Inflammatory macrophage treated with lipopolysaccharide for 1 hour (primary cell): Measurements from ENCODE around the gene C11orf98.
"Not testable (repeated sequence)": the region's sequence is repeated elsewhere in the genome, so short reads cannot be mapped to it uniquely, and the experiment has no call there.

Source experiments
- DNase-seq, 2 donors: peaks; one replicate each; pipeline ENCODE4 v3.0.0-alpha.2; 2020 to 2022

The C11orf98 gene

DNA sequence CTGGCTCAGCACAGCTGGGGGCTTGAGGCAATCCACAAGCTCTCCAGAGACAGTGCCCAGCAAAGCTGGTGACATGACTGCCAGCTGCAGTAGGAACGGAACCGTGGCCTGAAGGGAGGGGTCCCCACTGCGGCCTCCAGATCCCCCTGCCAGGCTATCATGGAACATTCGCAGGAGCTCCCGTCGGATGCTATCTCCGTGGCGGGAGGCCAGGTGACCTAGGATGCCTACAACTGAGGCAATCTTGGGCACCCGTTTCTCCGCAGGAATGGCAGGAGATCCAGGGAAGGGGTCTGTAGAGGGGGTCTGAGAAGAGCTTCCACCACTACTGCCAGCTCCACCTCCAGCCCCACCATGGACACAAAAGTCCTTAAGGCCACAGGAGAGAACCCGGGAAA is 16.0 kb downstream of the C11orf98 start:
- no peak for DNase-seq

DNA sequence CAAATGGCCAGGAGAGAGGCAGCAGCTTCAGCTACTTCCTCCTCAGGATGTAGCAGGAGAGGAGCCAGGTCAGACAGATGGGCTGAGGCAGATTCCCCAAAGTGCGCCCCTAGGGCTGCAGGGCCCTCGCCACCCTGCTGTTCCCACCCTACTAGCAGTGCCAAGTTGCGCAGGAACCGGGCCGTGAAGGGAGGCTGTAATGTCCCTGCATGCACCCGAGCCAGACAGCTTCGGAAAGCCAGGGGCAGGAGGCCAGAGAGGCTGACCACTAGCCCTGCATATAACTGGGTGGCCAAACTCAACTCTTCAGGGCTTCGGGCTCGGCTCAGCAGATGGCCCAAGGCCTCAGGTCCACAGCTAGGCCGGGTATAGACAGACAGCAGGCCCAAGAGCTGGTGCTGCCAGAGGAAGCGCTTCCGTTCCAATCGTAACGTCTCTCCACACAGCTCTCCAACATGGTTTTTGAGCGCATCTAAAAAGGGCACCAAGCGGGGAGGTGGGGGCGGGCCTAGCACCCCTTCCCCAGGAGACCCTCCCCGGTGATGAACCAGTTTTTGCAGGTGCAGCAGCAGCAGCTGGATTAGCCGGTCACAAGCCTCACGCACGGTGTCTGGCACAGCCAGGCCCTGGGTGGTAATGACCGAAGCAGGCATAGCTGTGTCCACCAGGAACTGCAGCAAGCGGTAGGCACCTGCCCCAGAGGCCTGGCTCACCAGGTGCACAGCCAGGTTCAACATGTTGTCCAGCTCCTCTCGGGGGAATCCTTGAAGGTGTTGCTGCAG is 16.6 kb downstream of the C11orf98 start:
- no peak for DNase-seq

DNA sequence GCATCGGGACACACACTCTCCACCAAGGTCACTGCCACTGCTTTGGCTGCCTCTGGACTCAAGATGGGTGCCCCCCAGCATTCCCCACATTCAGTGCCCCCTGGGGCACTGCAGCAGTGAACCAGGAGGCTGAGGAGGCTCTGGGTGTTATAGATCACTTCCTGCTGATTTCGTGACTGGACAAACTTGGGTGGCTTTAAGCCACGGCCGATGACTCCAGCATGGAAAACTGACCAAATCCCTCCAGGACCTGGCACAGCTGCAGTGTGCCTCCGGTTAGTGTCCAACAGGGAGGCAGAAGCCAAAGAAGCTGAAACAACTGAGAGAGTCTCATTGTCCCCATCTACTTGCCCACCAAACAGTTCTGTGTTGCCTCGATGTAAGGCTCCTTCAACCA is 17.4 kb downstream of the C11orf98 start:
- no peak for DNase-seq

DNA sequence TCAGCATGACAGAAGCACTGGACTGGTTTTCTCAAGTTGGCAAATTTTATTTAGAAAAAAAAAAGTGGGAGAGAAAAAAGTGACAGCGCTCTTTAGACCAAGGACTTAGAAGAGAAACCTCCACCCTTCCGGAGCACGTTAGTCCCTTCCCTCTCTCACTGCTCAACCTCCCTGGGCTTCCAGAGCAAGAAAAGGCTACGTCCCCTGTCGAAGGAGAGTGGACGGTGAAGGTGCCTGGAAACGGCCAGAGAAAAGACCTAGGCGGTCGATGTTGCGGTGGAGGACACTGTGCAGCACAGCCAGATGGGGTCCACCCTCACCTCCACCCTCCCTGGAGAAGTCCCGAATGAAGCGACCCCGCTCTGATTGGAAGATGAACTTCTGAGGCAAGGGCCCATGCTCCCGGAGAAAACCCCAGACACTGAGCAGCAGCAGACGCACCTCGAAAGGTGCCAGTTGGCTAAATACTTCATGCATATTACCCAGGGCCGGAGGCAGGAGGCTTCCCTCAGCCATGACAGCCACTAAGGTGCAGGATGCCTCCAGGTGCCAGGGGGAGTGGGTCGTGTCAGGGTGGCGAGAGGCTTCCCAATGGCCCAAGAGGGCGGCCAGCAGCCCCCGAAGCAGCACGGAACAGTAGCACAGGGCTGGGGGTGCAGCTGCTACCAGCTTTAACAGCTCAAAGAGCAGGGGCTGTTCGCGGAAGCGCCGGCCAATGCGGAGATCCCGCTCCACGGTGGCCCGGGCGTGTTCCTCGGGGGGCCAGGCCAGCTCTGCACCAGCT is 18.0 kb downstream of the C11orf98 start:
- DNase-seq, result no peak

DNA sequence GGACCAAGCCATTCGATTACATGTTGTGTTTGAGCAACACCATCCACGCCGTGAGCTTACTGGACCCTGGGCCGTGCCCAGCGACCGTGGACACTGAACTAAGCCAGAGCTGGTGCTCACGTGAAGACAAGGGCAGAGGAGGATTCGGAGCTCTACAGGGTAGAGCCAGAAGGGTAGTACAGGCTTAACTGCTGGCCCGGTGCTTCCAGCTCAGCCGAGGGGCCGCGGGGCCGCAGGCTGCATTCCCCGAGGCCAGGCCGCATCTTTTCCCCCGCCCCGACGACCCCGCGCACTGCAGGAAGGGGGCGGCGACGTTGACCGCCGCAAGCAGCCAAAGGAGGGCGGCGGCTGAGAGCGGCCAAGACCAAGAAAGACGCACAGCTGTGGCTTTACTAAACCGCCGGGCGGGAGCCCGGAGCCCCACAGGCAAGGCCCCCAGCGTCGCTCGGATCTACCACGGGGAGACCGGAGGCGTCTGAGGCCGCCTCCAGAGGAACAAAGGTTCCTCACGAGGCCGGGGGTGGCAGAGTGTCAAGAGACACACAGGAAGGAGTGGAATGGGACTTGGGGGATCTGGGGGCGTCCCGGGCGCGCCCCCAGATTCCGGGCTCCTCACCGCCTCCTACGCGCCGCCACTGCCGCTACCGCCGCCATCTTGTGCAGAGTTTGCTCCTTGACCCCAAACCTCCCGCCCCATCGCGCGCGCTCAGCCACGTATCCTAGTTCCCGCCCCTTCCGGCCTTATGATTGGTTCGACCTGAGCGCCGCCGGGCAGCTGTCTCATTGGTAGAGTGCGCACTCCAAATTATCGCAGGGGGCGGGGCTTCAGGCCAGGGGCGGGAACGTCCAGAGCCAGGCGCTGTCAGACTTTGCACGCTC is 18.8 kb downstream of the C11orf98 start, which contains the start of gene GANAB:
Gene GANAB, minus strand, starts transcription at position 668 of the 879 bp plus-strand sequence. Its CDS starts 14 bp downstream, at position 654.
- DNase-seq, result peak; percentile 98 to 99

DNA sequence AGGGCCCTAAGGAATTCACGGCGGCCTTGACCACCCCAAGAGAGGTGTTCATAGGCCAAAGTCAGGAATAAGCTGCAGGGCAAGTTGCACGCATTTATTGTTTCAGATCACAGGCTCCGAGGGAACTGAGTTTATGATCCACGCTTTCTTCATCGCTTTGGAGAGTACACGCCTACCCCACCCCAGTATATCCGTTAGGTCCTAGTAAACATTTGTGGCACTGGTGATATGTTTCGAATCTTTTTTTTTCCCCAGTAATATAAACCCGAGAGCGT is 19.4 kb downstream of the C11orf98 start:
- peak in 1 of 2 donors; percentile 19 for DNase-seq

DNA sequence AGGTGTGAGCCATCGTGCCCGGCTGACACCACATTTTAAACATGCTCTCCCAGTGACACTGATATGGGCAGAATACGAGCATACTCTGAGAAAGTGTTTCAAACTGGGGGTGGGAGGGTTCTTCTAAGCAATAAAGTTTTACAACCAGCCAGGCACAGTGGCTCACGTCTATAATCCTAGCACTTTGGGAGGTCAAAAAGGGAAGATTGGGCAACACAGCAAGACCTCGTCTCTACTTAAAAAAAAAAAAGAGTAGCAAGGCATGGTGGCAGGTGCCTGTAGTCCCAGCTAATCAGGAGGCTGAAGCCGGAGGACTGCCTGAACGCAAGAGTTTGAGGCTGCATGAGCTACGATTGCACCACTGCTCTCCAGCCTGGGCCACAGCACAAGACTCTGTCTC is 20.8 kb downstream of the C11orf98 start:
- no peak for DNase-seq

DNA sequence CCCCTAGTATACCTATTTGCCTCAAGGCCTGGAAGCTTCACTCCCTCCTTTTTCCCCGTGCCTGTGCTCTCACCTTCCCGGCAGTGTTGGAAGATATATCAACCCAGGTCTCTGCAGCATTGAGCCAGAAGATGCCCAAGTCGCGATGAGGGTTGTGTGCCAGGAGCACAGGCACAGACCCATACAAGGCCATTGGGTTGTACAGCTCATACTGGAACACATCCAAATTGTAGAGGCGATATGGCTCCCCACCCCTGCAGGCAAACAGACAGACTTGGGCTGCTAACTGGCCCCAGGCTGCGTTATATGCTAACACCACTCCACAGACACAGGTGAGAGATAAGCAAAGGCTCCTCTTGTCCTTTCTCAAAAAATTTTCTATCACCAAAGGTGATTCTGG is 32.5 kb downstream of the C11orf98 start:
- no peak for DNase-seq

DNA sequence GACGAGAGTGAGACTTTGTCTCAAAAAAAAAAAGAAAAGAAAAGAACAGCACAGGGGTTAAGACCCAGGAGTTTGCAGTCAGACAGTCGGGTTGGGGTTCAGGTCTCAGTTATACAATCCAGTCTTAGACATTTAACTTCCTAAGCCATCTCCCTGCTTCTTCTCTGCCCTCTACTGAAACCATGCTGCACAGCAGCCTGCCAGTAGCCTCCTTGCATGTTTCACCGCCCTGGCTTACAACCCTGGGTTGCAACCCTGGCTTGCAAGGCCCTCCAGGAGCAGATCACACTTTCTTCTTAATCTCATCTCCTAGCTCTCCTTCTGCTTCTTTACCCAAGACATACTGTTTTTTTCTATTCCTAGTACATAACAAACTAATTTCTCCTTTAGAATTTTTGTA is 37.3 kb downstream of the C11orf98 start:
- peak in 1 of 2 donors; percentile 14 for DNase-seq

DNA sequence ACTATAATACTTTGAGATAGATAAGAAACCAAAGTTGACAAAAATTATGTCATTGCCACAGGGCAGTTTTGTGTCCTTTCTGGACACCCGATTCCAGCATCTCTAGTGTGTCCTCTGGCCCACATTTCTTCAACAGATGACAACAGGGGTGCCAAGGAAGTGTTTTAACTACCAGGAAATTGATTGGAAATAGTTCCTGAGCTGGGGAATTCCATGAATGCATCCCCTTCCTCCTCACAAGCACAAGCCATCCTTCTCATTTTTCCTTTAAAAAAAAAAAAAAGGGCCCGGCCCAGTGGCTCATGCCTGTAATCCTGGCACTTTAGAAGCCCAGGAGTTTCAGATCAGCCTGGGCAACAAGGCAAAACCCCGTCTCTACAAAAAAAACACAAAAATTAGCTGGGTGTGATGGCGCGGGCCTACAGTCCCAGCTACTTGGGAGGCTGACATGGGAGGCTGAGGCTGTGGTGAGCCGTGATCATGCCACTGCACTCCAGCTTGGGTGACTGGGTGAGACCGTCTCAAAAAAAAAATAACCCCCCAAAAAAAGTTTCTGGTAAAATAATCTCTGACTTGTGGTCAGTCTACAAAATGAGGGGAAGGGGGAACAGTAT is 42.4 kb downstream of the C11orf98 start:
- DNase-seq, result no peak

DNA sequence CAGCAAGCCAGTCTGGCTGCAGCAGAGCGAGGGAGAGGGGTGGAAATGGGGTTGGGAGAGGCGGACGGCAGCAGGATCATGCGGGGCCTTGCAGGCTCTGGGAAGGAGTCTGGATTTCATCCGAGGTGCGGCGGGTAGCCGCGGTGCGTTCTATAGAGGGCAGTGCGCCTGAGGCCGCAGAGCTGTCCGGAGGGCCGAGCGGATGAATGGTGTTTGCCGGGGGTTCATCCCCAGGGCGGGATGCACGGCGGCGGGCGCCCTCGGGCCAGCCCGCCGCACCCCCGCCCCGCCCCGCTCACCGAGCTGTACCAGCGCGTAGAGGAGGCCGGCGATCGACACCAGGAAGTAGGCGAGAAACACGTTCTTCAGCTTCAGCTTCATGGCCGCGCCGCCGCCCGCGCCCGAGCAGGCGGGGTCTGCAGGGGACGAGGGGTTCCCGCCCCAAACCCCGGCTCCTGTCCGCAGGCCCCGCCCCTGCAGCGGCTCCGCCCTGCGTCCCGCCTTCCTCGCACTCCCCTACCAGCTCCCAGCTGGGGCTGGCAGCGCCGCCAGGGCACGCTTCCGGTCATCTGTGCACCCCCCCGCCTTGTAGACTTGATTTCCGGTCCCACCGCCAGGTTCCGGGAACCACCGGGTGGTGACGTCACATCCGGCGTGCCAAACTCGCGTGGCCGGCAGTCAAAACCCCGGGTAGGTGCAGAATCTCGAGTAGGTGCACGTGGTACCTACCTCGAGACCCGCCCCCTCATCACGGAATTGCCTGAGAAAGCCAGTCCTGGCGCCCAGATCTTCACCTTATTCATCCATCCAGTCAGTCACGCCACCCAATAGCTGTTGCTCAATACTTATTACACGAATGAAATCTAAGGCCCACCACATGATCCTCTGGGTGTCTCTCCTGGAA is 43.2 kb downstream of the C11orf98 start, which contains the start of gene B3GAT3:
Gene B3GAT3, minus strand, starts transcription at position 420 of the 904 bp plus-strand sequence. Its CDS starts 39 bp downstream, at position 381.
- peak; percentile 97 to 98 for DNase-seq

DNA sequence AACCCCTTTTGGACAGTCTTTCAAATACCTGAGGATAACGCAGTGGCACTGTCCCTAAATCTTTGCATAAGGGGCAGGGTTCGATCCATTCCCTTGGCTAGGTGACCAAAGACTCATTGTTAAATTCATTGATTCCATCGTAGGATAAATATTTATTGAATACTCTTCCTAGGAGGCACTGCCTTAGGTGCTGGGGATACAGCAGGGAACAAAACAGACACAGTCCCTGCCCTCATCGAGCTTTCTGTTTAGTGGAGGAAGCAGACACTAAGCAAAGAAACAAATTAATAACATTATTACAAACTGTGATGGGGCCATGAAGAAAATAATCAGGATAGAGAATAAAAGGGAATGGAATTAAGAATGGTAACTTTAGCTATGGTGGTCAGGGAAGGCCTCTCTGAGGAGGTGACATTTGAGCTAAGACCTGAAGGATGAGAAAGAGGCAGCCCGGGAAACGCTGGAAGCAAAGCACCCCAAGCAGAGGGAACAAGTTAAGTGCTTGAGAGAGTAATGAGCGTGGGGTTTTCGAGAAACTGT is 43.9 kb downstream of the C11orf98 start:
- no peak for DNase-seq

DNA sequence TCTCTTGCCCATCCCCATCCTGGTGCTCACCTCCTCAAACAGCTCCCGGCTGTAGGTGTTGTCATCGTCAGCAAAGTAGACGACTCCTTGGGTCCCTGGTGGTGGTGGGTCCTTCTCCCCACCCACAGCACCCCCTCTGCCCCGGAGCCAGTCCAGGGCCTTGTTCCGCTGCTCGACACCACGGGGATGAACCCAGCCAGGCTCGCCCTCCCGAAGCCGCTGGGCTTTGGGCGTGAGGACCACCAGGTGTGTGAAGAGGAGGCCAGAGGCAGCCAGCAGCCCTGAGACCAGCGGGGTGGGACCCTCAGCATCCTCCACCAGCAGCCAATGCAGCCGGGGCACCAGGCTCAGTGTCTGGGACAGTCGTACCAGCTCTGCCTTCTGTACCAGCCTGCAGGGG is 48.1 kb downstream of the C11orf98 start:
- not testable (repeated sequence) for DNase-seq

DNA sequence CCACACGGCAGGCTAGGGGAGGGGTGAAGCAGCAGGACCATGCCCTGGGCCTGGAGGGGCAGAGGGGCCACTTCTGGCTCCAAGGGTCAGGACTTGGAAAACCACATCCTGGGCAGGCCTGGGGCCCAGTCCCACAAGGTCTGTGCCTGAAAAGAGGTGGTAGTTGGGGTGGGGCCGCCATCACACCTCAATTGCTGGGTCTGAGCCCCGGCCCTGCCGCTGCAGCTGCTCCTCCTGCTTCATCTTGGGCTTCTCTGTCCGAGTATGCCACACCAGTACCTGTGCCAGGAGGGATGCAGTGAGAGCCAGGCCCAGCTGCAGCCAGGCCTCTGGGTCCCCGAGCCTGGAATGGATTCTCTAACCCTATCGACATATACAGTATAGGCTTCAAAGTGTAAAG is 49.5 kb downstream of the C11orf98 start:
- DNase-seq, result no peak

DNA sequence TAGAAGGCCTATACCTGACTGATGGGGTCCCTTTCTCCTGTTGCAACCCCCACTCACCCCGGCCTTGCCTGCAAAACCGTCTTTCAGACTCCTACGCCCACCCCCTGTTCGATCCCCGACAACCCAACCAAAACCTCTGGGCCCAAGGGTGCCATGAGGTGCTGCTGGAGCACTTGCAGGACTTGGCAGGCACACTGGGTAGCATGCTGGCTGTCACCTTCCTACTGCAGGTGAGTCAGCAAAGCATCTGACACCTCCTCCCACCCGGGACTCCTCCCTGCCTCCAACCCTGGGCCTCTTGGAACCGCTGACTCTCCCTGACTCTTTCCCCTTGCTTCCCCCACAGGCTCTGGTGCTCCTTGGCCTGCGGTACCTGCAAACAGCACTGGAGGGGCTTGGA is 50.7 kb downstream of the C11orf98 start:
- no peak for DNase-seq

DNA sequence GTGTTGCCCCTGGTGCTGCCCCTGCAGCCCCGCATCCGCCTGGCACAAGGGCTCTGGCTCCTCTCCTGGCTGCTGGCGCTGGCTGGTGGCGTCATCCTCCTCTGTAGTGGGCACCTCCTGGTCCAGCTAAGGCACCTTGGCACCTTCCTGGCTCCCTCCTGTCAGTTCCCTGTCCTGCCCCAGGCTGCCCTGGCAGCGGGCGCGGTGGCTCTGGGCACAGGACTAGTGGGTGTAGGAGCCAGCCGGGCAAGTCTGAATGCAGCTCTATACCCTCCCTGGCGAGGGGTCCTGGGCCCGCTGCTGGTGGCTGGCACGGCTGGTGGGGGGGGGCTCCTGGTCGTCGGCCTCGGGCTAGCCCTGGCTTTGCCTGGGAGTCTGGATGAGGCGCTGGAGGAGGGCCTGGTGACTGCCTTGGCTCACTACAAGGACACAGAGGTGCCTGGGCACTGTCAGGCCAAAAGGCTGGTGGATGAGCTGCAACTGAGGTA is 51.7 kb downstream of the C11orf98 start:
- DNase-seq, result no peak
